ENCODE measurements around the gene FYB1. TPM values are rescaled to one million over a fixed set of nuclear protein-coding genes. Genes with fewer than 3 reads are reported as not detected.

FYB1 gene
- total RNA-seq, 1 experiment from 2014 or later = 0.68 TPM

DNA sequence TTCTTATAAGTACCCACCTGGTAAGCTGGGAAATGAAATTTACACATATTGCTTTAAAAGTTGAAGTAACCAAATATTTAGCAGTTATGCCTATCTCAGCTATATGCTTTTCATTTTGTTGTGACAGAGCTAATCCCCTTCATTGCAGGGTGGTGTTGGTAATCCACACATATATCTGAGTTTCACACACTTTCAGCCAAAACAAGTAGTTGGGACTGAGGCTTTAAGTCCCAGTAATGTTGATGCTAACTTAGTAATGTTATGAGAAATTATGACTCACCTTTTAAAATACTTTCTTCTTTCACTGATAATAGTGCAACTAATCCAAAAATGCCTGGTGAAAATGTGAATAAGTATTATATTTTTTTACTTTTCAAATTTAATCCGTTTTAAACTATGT lies 126.0 kb downstream of the FYB1 start:
- Histone ChIP-seq H3K27me3 (replicated peaks) (no peaks in the 10 kb centered on the region), H3K36me3 (no peaks in the 10 kb centered on the region), H3K9me3 (replicated peaks) (no peaks in the 10 kb centered on the region), H3K4me1 (replicated peaks) (peaks cover 14% of the 10 kb centered on the region), H3K27ac (no peak overlapping the region), H3K4me3 (no peak overlapping the region)
- DNase-seq (ENCODE audit: low read depth in 1 of 2, low spot score in 2 of 2) = no peak

DNA sequence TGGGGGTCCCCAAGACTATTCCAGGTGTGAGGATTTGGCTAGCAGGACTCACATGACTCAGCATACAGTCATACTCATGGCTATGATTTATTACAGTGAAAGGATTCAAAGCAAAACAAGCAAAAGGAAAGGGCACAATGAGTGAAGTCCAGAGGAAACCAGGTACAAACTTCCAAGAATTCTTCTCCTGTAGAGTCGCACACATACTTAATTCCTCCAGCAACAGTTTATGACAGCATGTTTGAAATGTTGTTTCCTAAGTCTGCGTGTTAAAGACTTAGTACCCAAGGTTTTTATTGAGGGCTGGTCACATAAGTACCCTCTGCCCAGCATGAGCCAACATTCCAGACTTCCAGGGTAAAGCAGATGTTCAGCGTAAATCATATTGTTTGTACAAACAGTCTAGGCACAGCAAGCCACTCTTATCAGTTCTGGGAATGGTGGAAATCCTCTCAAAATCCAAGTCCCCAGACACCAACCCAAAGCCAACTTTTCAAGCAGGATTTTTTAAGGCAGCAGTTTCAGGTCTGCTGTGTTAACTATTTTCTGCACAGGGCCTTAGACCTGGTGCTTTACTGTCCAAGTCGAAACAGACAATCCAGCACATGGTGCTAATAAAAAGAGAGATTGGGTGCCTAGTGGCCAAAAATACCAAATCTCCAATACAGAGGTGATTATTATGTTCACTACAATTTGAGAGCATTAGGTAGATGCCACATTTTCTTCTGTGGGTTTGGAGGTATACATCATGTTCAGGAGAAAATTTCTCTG lies 126.6 kb downstream of the FYB1 start:
- DNase-seq (ENCODE audit: low read depth in 1 of 2, low spot score in 2 of 2) = peak in 1 of 2 experiments; percentile 25
- H3K27me3 ChIP-seq (replicated peaks) = no peaks in the 10 kb centered on the region
- H3K27ac ChIP-seq = no peak overlapping the region
- H3K4me3 ChIP-seq = no peak overlapping the region
- H3K9me3 ChIP-seq (replicated peaks) = no peaks in the 10 kb centered on the region
- no peaks in the 10 kb centered on the region for H3K36me3 ChIP-seq
- peaks cover 14% of the 10 kb centered on the region for H3K4me1 ChIP-seq (replicated peaks)

DNA sequence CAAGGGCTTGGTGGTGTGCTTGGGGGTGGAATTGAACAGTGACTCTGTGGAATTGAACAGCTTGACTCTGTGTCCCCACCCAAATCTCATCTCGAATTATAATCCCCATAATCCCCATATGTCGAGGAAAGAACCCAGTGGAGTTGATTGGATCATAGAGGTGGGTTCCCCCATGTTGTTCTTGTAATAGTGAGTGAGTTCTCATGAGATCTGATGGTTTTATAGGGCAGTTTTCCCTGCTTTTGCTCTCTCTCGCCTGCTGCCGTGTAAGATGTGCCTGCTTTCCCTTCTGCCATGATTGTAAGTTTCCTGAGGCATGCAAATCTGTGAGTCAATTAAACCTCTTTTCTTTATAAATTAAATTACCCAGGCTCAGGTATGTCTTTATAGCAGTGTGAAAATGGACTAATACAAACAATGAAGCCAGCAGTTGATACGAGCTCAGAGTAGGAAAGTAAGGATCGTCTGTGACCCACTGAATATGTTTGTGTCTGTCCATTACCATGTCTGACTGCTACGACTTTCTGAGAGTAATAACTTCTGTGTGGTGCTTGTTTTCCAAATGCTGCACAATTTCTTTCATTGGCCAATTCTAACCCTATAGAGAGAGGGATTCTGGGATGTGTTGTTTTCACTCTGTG lies 127.3 kb downstream of the FYB1 start:
- no peaks in the 10 kb centered on the region for H3K36me3 ChIP-seq
- H3K4me1 ChIP-seq (replicated peaks) = peaks cover 14% of the 10 kb centered on the region
- no peak for DNase-seq (ENCODE audit: low read depth in 1 of 2, low spot score in 2 of 2)
- no peak overlapping the region for H3K4me3 ChIP-seq
- H3K9me3 ChIP-seq (replicated peaks) = no peaks in the 10 kb centered on the region
- no peaks in the 10 kb centered on the region for H3K27me3 ChIP-seq (replicated peaks)
- no peak overlapping the region for H3K27ac ChIP-seq

DNA sequence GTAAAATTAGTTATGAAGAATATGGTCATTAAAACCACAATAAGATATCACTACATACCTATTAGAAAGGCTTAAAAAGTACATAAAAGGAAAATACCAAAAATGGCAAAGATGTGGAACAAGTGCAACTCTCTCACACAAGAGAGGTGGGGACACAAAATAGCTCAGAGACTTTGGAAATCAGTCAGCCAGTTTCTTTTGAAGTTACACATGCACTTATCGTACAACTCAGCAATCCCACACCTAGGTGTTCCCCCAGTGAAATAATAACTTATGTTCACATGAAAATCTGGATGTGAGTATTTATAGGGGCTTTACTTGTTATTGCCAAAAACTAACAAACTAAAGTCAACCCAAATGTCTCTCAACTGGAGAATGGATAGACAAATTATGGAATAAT lies 135.4 kb downstream of the FYB1 start:
- Histone ChIP-seq H3K4me1 (replicated peaks) (no peaks in the 10 kb centered on the region), H3K36me3 (no peaks in the 10 kb centered on the region), H3K27me3 (replicated peaks) (no peaks in the 10 kb centered on the region), H3K9me3 (replicated peaks) (no peaks in the 10 kb centered on the region), H3K4me3 (no peak overlapping the region), H3K27ac (no peak overlapping the region)
- DNase-seq (ENCODE audit: low read depth in 1 of 2, low spot score in 2 of 2) = no peak

DNA sequence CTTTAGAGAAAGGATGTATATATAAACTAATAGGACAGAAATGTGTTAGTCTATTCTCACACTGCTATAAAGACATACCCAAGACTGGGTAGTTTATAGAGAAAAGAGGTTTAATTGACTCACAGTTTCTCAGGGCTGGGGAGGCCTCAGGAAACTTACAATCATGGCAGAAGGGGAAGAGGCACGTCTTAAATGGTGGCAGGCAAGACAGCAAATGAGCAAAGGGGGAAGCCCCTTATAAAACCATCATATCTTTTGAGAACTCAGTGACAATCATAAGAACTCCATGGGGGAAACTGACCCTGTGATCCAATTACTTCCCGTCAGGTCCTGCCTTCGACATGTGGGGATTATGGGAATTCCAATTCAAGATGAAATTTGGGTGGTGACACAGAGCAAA lies 136.4 kb downstream of the FYB1 start:
- Histone ChIP-seq H3K27ac (no peak overlapping the region), H3K9me3 (replicated peaks) (no peaks in the 10 kb centered on the region), H3K36me3 (no peaks in the 10 kb centered on the region), H3K4me1 (replicated peaks) (no peaks in the 10 kb centered on the region), H3K4me3 (no peak overlapping the region), H3K27me3 (replicated peaks) (no peaks in the 10 kb centered on the region)
- DNase-seq (ENCODE audit: low read depth in 1 of 2, low spot score in 2 of 2) = no peak

DNA sequence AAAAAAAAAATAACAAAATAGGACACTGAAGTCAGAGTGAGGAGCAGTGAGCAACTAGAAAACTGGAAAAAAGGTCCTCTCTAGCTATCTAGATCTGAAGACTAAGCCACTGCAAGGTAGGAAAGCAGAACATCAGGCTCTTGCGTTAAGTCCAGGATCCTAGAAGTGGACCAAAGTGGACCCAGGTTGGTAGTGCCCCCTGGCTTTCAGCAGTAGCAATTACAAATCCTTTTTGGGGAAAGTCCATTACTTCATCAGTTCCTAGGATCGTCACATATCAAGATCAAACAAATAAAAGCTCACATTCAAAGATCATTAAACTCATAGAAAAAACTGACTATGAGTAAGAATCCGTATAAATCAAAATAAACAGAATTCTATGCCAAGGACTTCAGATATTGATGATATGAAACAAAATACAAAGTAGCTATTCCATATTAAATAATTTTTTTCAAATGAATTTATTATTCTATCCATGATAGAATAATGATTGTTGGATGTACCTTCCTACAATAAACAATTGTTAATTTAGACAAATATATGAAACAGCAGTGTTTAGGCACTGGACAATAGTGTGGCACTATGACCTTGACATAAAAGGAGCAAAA lies 138.7 kb downstream of the FYB1 start:
- Histone ChIP-seq H3K4me1 (replicated peaks) (no peaks in the 10 kb centered on the region), H3K27me3 (replicated peaks) (no peaks in the 10 kb centered on the region), H3K4me3 (no peak overlapping the region), H3K27ac (no peak overlapping the region), H3K9me3 (replicated peaks) (no peaks in the 10 kb centered on the region), H3K36me3 (no peaks in the 10 kb centered on the region)
- DNase-seq (ENCODE audit: low read depth in 1 of 2, low spot score in 2 of 2) = peak in 1 of 2 experiments; percentile 9

DNA sequence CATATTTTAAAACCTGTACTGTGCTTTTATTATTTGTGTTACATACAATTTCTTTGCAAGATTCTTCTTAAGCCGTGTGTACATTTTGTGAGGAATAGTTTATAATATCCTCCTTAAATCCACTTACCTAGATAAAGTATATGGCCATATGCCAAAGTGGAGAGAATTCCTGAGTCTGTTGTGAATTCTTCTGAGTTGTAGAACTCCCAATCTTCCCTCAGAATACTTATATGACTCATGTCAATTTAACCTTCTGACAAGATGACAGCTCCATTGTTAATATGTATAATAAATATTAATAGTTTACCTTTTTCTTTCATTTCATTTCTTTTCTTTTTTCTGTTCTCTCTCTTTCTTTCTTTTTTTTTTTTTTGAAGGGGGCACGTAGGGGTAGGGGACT lies 139.2 kb downstream of the FYB1 start:
- Histone ChIP-seq H3K4me3 (no peak overlapping the region), H3K9me3 (replicated peaks) (no peaks in the 10 kb centered on the region), H3K4me1 (replicated peaks) (peaks cover 3% of the 10 kb centered on the region), H3K27ac (no peak overlapping the region), H3K27me3 (replicated peaks) (no peaks in the 10 kb centered on the region), H3K36me3 (no peaks in the 10 kb centered on the region)
- DNase-seq (ENCODE audit: low read depth in 1 of 2, low spot score in 2 of 2) = no peak

DNA sequence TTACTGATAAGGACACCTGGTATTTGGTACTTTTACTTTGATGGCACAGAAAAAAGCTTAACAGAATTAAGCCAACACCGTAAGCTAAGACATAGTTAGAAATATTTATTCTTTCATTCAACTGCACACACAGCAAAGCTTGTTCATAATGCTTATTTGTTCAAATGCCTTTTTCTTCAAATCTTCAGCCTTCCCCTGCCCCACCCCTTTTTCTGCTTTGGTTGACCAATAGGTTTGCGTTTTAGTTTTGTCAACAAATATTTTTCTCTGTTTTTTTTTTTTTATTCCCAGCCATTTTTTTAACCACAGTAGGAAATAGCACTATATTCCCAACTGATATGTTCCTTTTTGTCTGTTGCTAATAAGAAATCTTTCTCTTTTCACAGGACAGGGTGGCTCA lies 140.2 kb downstream of the FYB1 start:
- H3K27ac ChIP-seq = no peak overlapping the region
- H3K4me1 ChIP-seq (replicated peaks) = peaks cover 4% of the 10 kb centered on the region
- no peaks in the 10 kb centered on the region for H3K9me3 ChIP-seq (replicated peaks)
- H3K27me3 ChIP-seq (replicated peaks) = no peaks in the 10 kb centered on the region
- H3K36me3 ChIP-seq = peaks cover under 1% of the 10 kb centered on the region
- DNase-seq (ENCODE audit: low read depth in 1 of 2, low spot score in 2 of 2) = no peak
- H3K4me3 ChIP-seq = no peak overlapping the region

DNA sequence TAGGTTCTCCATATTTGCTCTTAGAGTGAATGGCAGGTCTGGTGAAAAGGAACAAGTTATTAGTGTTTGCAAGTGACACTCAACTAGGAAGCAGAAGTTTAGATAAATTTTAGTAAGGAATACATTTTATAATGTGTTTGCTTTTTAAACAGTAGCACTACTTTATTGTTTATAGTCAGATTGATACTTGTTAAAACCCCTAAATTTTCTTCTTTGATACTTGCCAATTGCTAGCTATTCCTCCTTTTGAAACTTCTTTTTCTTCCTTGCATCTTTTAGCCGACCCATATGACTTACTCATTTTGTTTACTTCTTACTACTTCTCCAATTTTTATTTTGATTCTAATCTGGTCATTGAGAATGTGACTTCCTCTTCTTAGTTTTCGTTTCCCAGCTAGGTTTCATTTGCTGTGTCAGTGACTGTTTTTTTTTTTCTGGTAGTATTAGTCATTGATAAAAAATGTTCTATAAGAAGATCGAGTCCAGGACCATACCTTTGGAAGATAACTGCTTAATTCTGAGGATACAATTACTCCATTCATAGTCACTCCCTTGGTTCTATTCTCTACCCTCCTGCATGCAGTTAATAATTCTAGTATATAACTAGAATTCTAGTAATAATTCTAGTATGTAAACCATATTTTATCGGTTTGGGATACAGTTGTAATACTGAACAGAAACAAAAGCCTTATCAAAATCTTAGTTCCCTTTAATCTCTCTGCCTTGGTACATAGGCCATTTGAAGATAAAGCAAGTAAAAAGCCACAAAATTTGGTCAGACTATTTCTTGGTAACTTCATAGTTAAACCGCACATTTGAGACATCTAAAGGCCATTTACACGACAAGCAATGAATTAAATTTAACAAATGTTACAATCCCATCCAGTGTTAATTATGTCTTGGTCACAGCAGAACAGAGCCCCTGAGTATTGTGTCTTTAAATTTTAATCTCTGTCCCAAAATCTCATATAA lies 142.3 kb downstream of the FYB1 start:
- Histone ChIP-seq H3K4me1 (replicated peaks) (peaks cover 7% of the 10 kb centered on the region), H3K27me3 (replicated peaks) (no peaks in the 10 kb centered on the region), H3K36me3 (peaks cover 7% of the 10 kb centered on the region), H3K27ac (no peak overlapping the region), H3K4me3 (no peak overlapping the region), H3K9me3 (replicated peaks) (no peaks in the 10 kb centered on the region)
- DNase-seq (ENCODE audit: low read depth in 1 of 2, low spot score in 2 of 2) = peak in 1 of 2 experiments; percentile 31

DNA sequence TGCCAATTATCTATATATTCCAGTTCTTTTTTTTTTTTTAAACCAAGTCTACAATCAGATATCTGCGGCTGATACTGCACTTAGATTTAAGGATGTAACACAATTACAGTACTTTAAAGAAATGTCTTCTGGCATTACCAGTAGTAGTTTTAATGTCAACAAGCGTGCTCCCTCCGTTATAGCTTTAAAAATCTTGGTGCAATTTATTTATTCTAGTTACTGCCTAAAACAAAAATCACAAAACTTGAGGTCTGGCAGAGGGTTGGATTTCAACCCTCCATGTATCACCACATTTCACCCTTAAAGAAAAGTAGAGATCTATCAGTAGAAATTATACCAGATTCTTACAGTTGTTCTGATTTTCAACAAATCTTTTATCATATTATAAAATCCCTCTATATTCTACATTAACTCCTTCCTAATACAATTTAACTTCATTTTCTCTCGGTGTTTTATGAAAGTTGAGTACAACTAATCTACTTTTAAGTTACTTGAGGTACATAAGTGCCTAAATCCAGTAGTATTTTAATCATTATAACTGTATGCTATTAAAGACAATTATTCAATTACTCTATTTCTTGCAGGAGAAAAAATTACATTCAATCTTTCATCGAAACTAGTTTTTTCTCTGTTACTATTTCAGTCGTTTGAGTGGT lies 143.1 kb downstream of the FYB1 start:
- H3K36me3 ChIP-seq = peaks cover 7% of the 10 kb centered on the region
- H3K4me1 ChIP-seq (replicated peaks) = peaks cover 7% of the 10 kb centered on the region
- DNase-seq (ENCODE audit: low read depth in 1 of 2, low spot score in 2 of 2) = no peak
- no peak overlapping the region for H3K27ac ChIP-seq
- no peaks in the 10 kb centered on the region for H3K9me3 ChIP-seq (replicated peaks)
- H3K4me3 ChIP-seq = no peak overlapping the region
- H3K27me3 ChIP-seq (replicated peaks) = no peaks in the 10 kb centered on the region

DNA sequence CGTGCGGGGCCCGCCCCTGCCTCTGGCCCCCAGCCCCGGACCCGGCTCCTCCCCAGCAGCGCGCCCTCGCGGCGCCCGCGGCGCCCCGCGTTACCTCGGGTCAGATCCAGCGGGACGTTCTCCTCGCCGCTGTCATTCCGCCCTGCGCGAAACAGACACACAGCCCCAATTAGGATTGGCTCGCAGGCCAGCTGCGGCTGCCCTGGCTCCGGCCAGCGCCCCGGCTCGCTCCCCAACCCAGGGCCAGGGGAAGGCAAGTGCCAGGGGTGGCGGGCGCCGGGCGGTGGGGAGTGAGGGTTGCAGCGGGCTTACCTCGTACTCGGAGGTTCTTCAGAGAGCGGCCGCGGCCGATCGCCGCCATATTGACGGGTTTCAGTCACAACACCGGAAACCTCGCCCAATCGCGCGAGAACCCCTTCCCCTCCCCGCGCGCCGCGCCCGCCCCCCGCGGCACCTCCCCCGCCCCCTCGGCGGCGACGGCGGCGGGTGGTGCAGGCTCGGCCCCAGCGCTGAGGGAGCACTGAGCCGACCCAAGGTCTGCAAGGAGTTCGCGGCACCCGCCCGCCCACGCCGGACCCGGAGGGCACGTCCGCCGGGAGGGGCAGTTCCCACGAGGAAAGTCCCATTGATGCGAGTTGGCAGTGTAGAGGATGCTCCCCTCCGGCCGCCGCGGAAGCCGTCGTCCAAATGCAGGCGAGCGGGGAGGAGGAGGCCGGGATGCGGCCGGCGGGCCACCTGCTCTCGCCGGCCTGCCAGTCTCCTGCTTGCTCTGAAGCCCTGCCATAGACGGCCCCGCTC lies 145.1 kb downstream of the FYB1 start, which contains the start of gene RICTOR:
TSS of gene RICTOR (minus strand) at position 383 of the 798 bp plus-strand sequence. CDS start at position 361, 22 bp downstream.
- H3K36me3 ChIP-seq = peaks cover 9% of the 10 kb centered on the region
- peak; percentile 90 to 91 for DNase-seq (ENCODE audit: low read depth in 1 of 2, low spot score in 2 of 2)
- no peaks in the 10 kb centered on the region for H3K9me3 ChIP-seq (replicated peaks)
- peak within 1 kb of the TSS; percentile 99 for H3K4me3 ChIP-seq
- H3K4me1 ChIP-seq (replicated peaks) = peaks cover 7% of the 10 kb centered on the region
- H3K27ac ChIP-seq = peak within 1 kb of the TSS; percentile 97
- H3K27me3 ChIP-seq (replicated peaks) = no peaks in the 10 kb centered on the region

DNA sequence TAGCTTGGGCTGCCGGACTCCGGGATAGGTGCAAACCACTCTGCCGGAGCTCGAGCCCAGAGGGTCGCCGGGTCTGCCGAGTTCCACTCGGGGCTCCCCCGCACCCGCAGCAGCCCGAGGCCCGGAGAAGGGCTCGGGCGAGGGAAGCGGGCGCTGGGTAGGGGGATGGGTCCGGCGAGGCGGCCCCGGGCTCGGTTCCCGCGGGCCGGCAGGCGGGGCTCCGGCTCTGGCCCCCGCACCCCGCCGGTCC lies 145.7 kb downstream of the FYB1 start:
- Histone ChIP-seq H3K36me3 (peaks cover 11% of the 10 kb centered on the region), H3K27ac (peak overlapping the region; percentile 97), H3K4me3 (peak overlapping the region; percentile 99), H3K9me3 (replicated peaks) (no peaks in the 10 kb centered on the region), H3K27me3 (replicated peaks) (no peaks in the 10 kb centered on the region), H3K4me1 (replicated peaks) (peaks cover 7% of the 10 kb centered on the region)
- no peak for DNase-seq (ENCODE audit: low read depth in 1 of 2, low spot score in 2 of 2)
